Endothelial cell of umbilical vein (primary cell): Measurements from ENCODE around the gene RIMBP2. TPM values are rescaled to one million over a fixed set of nuclear protein-coding genes. Genes with fewer than 3 reads are reported as not detected.

Experiments used
- BruUV-seq: library from RNA; stranded (reverse); fragments of 400-500 nt; replicated peaks from 2 replicates; lab custom pipeline; 2021; lab: Mats Ljungman, UMichigan
- CTCF ChIA-PET: fragments of 300-600, 350-600 bp; sonication (Branson Sonifier 250); formaldehyde crosslinking; loops from one replicate; lab custom pipeline; 2021; ENCODE audit warnings: antibody characterized with exemption, inconsistent platforms; lab: Charles Lee
- POLR2A ChIA-PET: fragments of 300-600, 350-600 bp; sonication (Branson Sonifier 250); formaldehyde crosslinking; loops from one replicate; lab custom pipeline; 2021; ENCODE audit warnings: antibody characterized with exemption, inconsistent platforms; lab: Charles Lee
- DNase-seq: peaks from one replicate; pipeline ENCODE4 v3.0.0-alpha.2; 2011; ENCODE audit warnings: low read depth, low spot score
- FAIRE-seq: peaks from 2 replicates; lab custom pipeline; 2011; peaks lifted over from hg19 to GRCh38; lab: Jason Lieb, UNC
- H2AFZ ChIP-seq: 2 replicates; pipeline ENCODE4 v1.6.0; 2012; ENCODE audit warnings: low read depth, low read length, control low read depth, inconsistent platforms
- H3K27ac ChIP-seq: 2 replicates; pipeline ENCODE4 v1.5.1; 2011; ENCODE audit warnings: low read depth, mild to moderate bottlenecking, control low read depth, low read length, moderate library complexity; ENCODE audit not compliant: insufficient read depth
- H3K27me3 ChIP-seq, 2 experiments: 2 replicates each; pipeline versions ENCODE4 v1.6.0 to v1.6.1; 2011; ENCODE audit warnings: low read length in 2 of 2, mixed read lengths in 1 of 2; ENCODE audit not compliant: control insufficient read depth in 2 of 2, insufficient read depth in 2 of 2
- H3K36me3 ChIP-seq, 2 experiments: 2 replicates in 1 of 2; 3 replicates in 1 of 2; pipeline ENCODE4 v1.5.1; 2011; ENCODE audit warnings: low read length in 2 of 2, mild to moderate bottlenecking in 1 of 2, moderate library complexity in 1 of 2; ENCODE audit not compliant: control insufficient read depth in 2 of 2, insufficient read depth in 2 of 2; ENCODE audit errors: extremely low read depth in 1 of 2
- H3K4me1 ChIP-seq: 3 replicates; pipeline ENCODE4 v1.5.1; 2011; ENCODE audit warnings: mild to moderate bottlenecking, low read length; ENCODE audit not compliant: control insufficient read depth, insufficient read depth; ENCODE audit errors: extremely low read depth
- H3K4me2 ChIP-seq: 2 replicates; pipeline ENCODE4 v1.6.1; 2011; ENCODE audit warnings: low read length, control low read depth, mixed read lengths; ENCODE audit not compliant: insufficient read depth
- H3K4me3 ChIP-seq, 3 experiments: fragments of 200-600 bp in 1 of 3; sonication (generic), shearing (Covaris generic) in 1 of 3; replicated peaks in 1 of 3; 2 replicates each; pipeline ENCODE4 v1.5.1; 2011 to 2016; ENCODE audit warnings: control low read depth in 3 of 3, low read length in 3 of 3, mild to moderate bottlenecking in 2 of 3, inconsistent platforms in 1 of 3, low read depth in 1 of 3, moderate library complexity in 1 of 3; ENCODE audit not compliant: insufficient read depth in 1 of 3
- H3K79me2 ChIP-seq: 2 replicates; pipeline ENCODE4 v1.6.0; 2012; ENCODE audit warnings: low read length, inconsistent platforms; ENCODE audit not compliant: control insufficient read depth, insufficient read depth
- H3K9ac ChIP-seq: replicated peaks from 2 replicates; pipeline ENCODE3; 2011; ENCODE audit warnings: low read length, control low read depth; ENCODE audit not compliant: insufficient read depth; ENCODE audit errors: extremely low read depth
- H3K9me1 ChIP-seq: replicated peaks from 3 replicates; pipeline ENCODE4 v1.6.0; 2011; ENCODE audit warnings: mild to moderate bottlenecking, low read length; ENCODE audit not compliant: control insufficient read depth, insufficient read depth; ENCODE audit errors: extremely low read depth
- H3K9me3 ChIP-seq: replicated peaks from 2 replicates; pipeline ENCODE4 v1.5.1; 2012; ENCODE audit warnings: low read length, inconsistent platforms; ENCODE audit not compliant: control insufficient read depth, insufficient read depth
- H4K20me1 ChIP-seq: replicated peaks from 2 replicates; pipeline ENCODE3; 2011; ENCODE audit warnings: mild to moderate bottlenecking, low read length; ENCODE audit not compliant: control insufficient read depth, insufficient read depth; ENCODE audit errors: extremely low read depth
- CTCF ChIP-seq, 2 donors: IDR thresholded peaks; 1 replicate in 1 of 2; 2 replicates in 1 of 2; pipeline ENCODE4 v1.5.1; 2011; ENCODE audit warnings: low read length in 2 of 2, mild to moderate bottlenecking in 2 of 2, moderate library complexity in 2 of 2, control low read depth in 1 of 2, inconsistent platforms in 1 of 2, low read depth in 1 of 2; ENCODE audit not compliant: insufficient read depth in 1 of 2; ENCODE audit errors: extremely low read depth in 1 of 2
- EZH2 ChIP-seq: IDR thresholded peaks from 2 replicates; pipeline ENCODE4 v1.6.1; 2012; ENCODE audit warnings: borderline replicate concordance, low read depth, mild to moderate bottlenecking, moderate library complexity, low read length, inconsistent platforms; ENCODE audit not compliant: severe bottlenecking
- GATA2 ChIP-seq: IDR thresholded peaks from 2 replicates; pipeline ENCODE4 v1.7.0; 2011; ENCODE audit warnings: low read depth, mild to moderate bottlenecking, moderate library complexity, mixed read lengths, low read length; ENCODE audit not compliant: insufficient read length, insufficient read depth
- JUN ChIP-seq: IDR thresholded peaks from 2 replicates; pipeline ENCODE4 v1.6.1; 2011; ENCODE audit warnings: borderline replicate concordance, low read depth; ENCODE audit not compliant: insufficient read length, insufficient read depth
- MAX ChIP-seq: IDR thresholded peaks from 2 replicates; pipeline ENCODE4 v1.6.1; 2011; ENCODE audit not compliant: insufficient read depth, insufficient read length
- MYC ChIP-seq: IDR thresholded peaks from one replicate; pipeline ENCODE4 v1.6.1; 2011; ENCODE audit warnings: mild to moderate bottlenecking, low read depth, low read length
- POLR2A ChIP-seq: IDR thresholded peaks from 2 replicates; pipeline ENCODE4 v1.6.1; 2012; ENCODE audit warnings: low read depth, mild to moderate bottlenecking, control low read depth, low read length
- POLR2AphosphoS5 ChIP-seq: IDR thresholded peaks from 2 replicates; pipeline ENCODE4 v1.6.1; 2012; ENCODE audit warnings: low read depth, mild to moderate bottlenecking, control low read depth, low read length, moderate library complexity; ENCODE audit not compliant: insufficient read depth
- dilution Hi-C: fragments of 300-500 bp; cut with MboI; formaldehyde crosslinking; loops from one replicate; pipeline ENCODE4 v1.15.0; 2019; ENCODE audit warnings: low sequenced_read_pairs; ENCODE audit not compliant: extremely low pct_ligation_motif_present
- intact Hi-C: fragments of 100-400 bp; cut with micrococcal nuclease; formaldehyde crosslinking; loops from one replicate; pipeline ENCODE4 v1.10.0; 2022
- polyA plus RNA-seq, 4 experiments: library from polyadenylated mRNA; depleted of rRNA in 3 of 4; stranded (reverse) in 3 of 4; unstranded in 1 of 4; fragments of >200 nt; gene quantifications; 2 replicates each; pipeline versions ENCODE4 v1.2.1 to v1.2.3, GENCODE V29; 2011 to 2012; ENCODE audit warnings: missing spikeins in 1 of 4
- total RNA-seq: library from RNA; stranded (reverse); gene quantifications from 2 replicates; pipeline ENCODE4 v1.2.3, GENCODE V29; 2021

Gene RIMBP2
- total and polyA plus RNA-seq, 2 donors (not counting 3 experiments of a cell fraction or from before 2014, with no cell fraction given): 0.04 TPM; not detected in 1

- ChIA-PET POLR2A (no interaction called here), CTCF (no interaction called here)
- H3K36me3 ChIP-seq: no peaks in the 10 kb centered on the region
- dilution Hi-C loops (no loop called here), intact Hi-C loops (no loop called here)
- no peak overlapping the region for H3K4me2 ChIP-seq
- H3K4me3 ChIP-seq: no peak overlapping the region
- BruUV-seq: no TSS peak
- no peaks in the 10 kb centered on the region for H3K27me3 ChIP-seq
- no peak overlapping the region for H2AFZ ChIP-seq
- H3K9ac ChIP-seq: no peak overlapping the region
- no peaks in the 10 kb centered on the region for H3K79me2 ChIP-seq
- no peak for TF ChIP-seq POLR2A
- no peak for TF ChIP-seq MAX
- TF ChIP-seq EZH2: no peak
- no peak for TF ChIP-seq MYC
- no peak for TF ChIP-seq JUN
- no peak for TF ChIP-seq CTCF (IDR thresholded peaks at IDR 0.05; ENCODE audit: extremely low read depth in 1 of 2, insufficient read depth in 1 of 2, low read depth in 1 of 2, low read length in 2 of 2)
- TF ChIP-seq POLR2AphosphoS5: no peak
- no peak for TF ChIP-seq GATA2
- no peaks in the 10 kb centered on the region for H4K20me1 ChIP-seq
- H3K4me1 ChIP-seq: no peaks in the 10 kb centered on the region
- H3K9me3 ChIP-seq: peaks cover 6% of the 10 kb centered on the region
- H3K27ac ChIP-seq: no peak overlapping the region
- FAIRE-seq (no peak), DNase-seq (no peak)
- H3K9me1 ChIP-seq: no peaks in the 10 kb centered on the region
These were observed 125.4 kb downstream of the RIMBP2 start for GRCh38 chr12:130590685-130591084.
